Measurements from ENCODE around the gene NUBPL. TPM values are rescaled to one million over a fixed set of nuclear protein-coding genes. Genes with fewer than 3 reads are reported as not detected.
"Not testable (repeated sequence)": the region's sequence is repeated elsewhere in the genome, so short reads cannot be mapped to it uniquely, and the experiment has no call there.

Gene NUBPL
- polyA plus RNA-seq, 3 donors = 17.2 to 18.1 (median 17.6) TPM

- DNase-seq (ENCODE audit: low read depth in 3 of 3, low spot score in 2 of 3) = no peak
These were observed 99.5 kb downstream of the NUBPL start for GRCh38 chr14:31660728-31661127.

- DNase-seq (ENCODE audit: low read depth in 3 of 3, low spot score in 2 of 3) = no peak
These were observed 107.1 kb downstream of the NUBPL start for GRCh38 chr14:31668348-31668747.

- no peak for DNase-seq (ENCODE audit: low read depth in 3 of 3, low spot score in 2 of 3)
These were observed 111.5 kb downstream of the NUBPL start for GRCh38 chr14:31672709-31673108.

GRCh38 chr14:31677052-31677451 lies 115.8 kb downstream of the NUBPL start:
- no peak for DNase-seq (ENCODE audit: low read depth in 3 of 3, low spot score in 2 of 3)

GRCh38 chr14:31677630-31678029 lies 116.4 kb downstream of the NUBPL start:
- DNase-seq (ENCODE audit: low read depth in 3 of 3, low spot score in 2 of 3) = no peak

- no peak for DNase-seq (ENCODE audit: low read depth in 3 of 3, low spot score in 2 of 3)
These were observed 117.4 kb downstream of the NUBPL start for GRCh38 chr14:31678421-31679249.

- no peak for DNase-seq (ENCODE audit: low read depth in 3 of 3, low spot score in 2 of 3)
These were observed 121.6 kb downstream of the NUBPL start for GRCh38 chr14:31682768-31683167.

GRCh38 chr14:31687726-31688125 lies 126.5 kb downstream of the NUBPL start:
- no peak for DNase-seq (ENCODE audit: low read depth in 3 of 3, low spot score in 2 of 3)

- no peak for DNase-seq (ENCODE audit: low read depth in 3 of 3, low spot score in 2 of 3)
These were observed 128.9 kb downstream of the NUBPL start for GRCh38 chr14:31690056-31690455.

- DNase-seq (ENCODE audit: low read depth in 3 of 3, low spot score in 2 of 3) = no peak
These were observed 131.2 kb downstream of the NUBPL start for GRCh38 chr14:31692376-31692781.

- DNase-seq (ENCODE audit: low read depth in 3 of 3, low spot score in 2 of 3) = no peak
These were observed 135.2 kb downstream of the NUBPL start for GRCh38 chr14:31696378-31696777.

GRCh38 chr14:31699809-31700208 lies 138.6 kb downstream of the NUBPL start:
- DNase-seq (ENCODE audit: low read depth in 3 of 3, low spot score in 2 of 3) = no peak

- DNase-seq (ENCODE audit: low read depth in 3 of 3, low spot score in 2 of 3) = no peak
These were observed 139.3 kb downstream of the NUBPL start for GRCh38 chr14:31700282-31701074.

- DNase-seq (ENCODE audit: low read depth in 3 of 3, low spot score in 2 of 3) = no peak
These were observed 140.9 kb downstream of the NUBPL start for GRCh38 chr14:31702130-31702529.

- DNase-seq (ENCODE audit: low read depth in 3 of 3, low spot score in 2 of 3) = no peak
These were observed 141.9 kb downstream of the NUBPL start for GRCh38 chr14:31703056-31703455.

GRCh38 chr14:31705731-31706130 lies 144.5 kb downstream of the NUBPL start:
- no peak for DNase-seq (ENCODE audit: low read depth in 3 of 3, low spot score in 2 of 3)

- DNase-seq (ENCODE audit: low read depth in 3 of 3, low spot score in 2 of 3) = not testable (repeated sequence)
These were observed 147.5 kb downstream of the NUBPL start for GRCh38 chr14:31708661-31709060.

- no peak for DNase-seq (ENCODE audit: low read depth in 3 of 3, low spot score in 2 of 3)
These were observed 151.3 kb downstream of the NUBPL start for GRCh38 chr14:31712244-31713127.

GRCh38 chr14:31716208-31716607 lies 155.0 kb downstream of the NUBPL start:
- DNase-seq (ENCODE audit: low read depth in 3 of 3, low spot score in 2 of 3) = no peak

GRCh38 chr14:31717294-31718085 lies 156.3 kb downstream of the NUBPL start:
- DNase-seq (ENCODE audit: low read depth in 3 of 3, low spot score in 2 of 3) = no peak
